Chondrocyte (in vitro differentiated cells): ENCODE results near the gene CD200R1. TPM values are rescaled to one million over a fixed set of nuclear protein-coding genes. Genes with fewer than 3 reads are reported as not detected.

Source experiments
- DNase-seq: peaks from one replicate; pipeline ENCODE4 v3.0.0; 2021; ENCODE audit warnings: mixed read lengths, low spot score
- H3K27ac Mint-ChIP-seq: one replicate; pipeline ENCODE4 v1.8.0; 2021; ENCODE audit warnings: mild to moderate bottlenecking, moderate library complexity, mixed read lengths; ENCODE audit not compliant: unreplicated experiment
- H3K27me3 Mint-ChIP-seq: 2 replicates; pipeline ENCODE4 v1.8.0; 2021; ENCODE audit warnings: low read depth, mixed read lengths
- H3K36me3 Mint-ChIP-seq: 2 replicates; pipeline ENCODE4 v1.8.0; 2021; ENCODE audit warnings: low read depth, mixed read lengths
- H3K4me1 Mint-ChIP-seq: 2 replicates; pipeline ENCODE4 v1.8.0; 2021; ENCODE audit warnings: low read depth, mild to moderate bottlenecking, mixed read lengths
- H3K4me3 Mint-ChIP-seq: one replicate; pipeline ENCODE4 v1.8.0; 2021; ENCODE audit warnings: mild to moderate bottlenecking, moderate library complexity, mixed read lengths; ENCODE audit not compliant: unreplicated experiment
- H3K9me3 Mint-ChIP-seq: 2 replicates; pipeline ENCODE4 v1.8.0; 2021; ENCODE audit warnings: low read depth, mixed read lengths
- CTCF ChIP-seq: fragments of 200-600 bp; sonication (generic); IDR thresholded peaks from 2 replicates; pipeline ENCODE4 v1.5.0; 2021; ENCODE audit warnings: antibody characterized with exemption, mild to moderate bottlenecking, moderate library complexity
- total RNA-seq: library from RNA; stranded (reverse); gene quantifications from 3 replicates; pipeline ENCODE4 v1.2.1, GENCODE V29; 2021

The CD200R1 gene
- total RNA-seq, 1 donor from 2014 or later = not detected

- no peaks in the 10 kb centered on the region for H3K9me3 Mint-ChIP-seq
- peaks cover 1% of the 10 kb centered on the region for H3K4me1 Mint-ChIP-seq
- H3K27me3 Mint-ChIP-seq = peaks cover 9% of the 10 kb centered on the region
- H3K36me3 Mint-ChIP-seq = no peaks in the 10 kb centered on the region
- H3K4me3 Mint-ChIP-seq = no peak overlapping the region
- H3K27ac Mint-ChIP-seq = no peak overlapping the region
- no peak for DNase-seq
- no peak for TF ChIP-seq CTCF
Measured at GRCh38 chr3:112974178-112974517, 755 bp downstream of the CD200R1 start.

GRCh38 chr3:112973325-112974177, 1.4 kb downstream of the CD200R1 start:
- Mint-ChIP-seq H3K36me3 (no peaks in the 10 kb centered on the region), H3K4me1 (no peaks in the 10 kb centered on the region), H3K4me3 (no peak overlapping the region), H3K27ac (no peak overlapping the region), H3K9me3 (no peaks in the 10 kb centered on the region), H3K27me3 (peaks cover 9% of the 10 kb centered on the region)
- DNase-seq = no peak
- no peak for TF ChIP-seq CTCF

GRCh38 chr3:112972158-112972557, 2.7 kb downstream of the CD200R1 start:
- TF ChIP-seq CTCF = peak; percentile 37
- no peaks in the 10 kb centered on the region for H3K9me3 Mint-ChIP-seq
- no peaks in the 10 kb centered on the region for H3K4me1 Mint-ChIP-seq
- H3K27ac Mint-ChIP-seq = no peak overlapping the region
- no peaks in the 10 kb centered on the region for H3K36me3 Mint-ChIP-seq
- no peak for DNase-seq
- H3K27me3 Mint-ChIP-seq = peaks cover 14% of the 10 kb centered on the region
- H3K4me3 Mint-ChIP-seq = no peak overlapping the region

- TF ChIP-seq CTCF = no peak
- H3K9me3 Mint-ChIP-seq = peaks cover 7% of the 10 kb centered on the region
- H3K27ac Mint-ChIP-seq = no peak overlapping the region
- peaks cover 35% of the 10 kb centered on the region for H3K27me3 Mint-ChIP-seq
- no peak overlapping the region for H3K4me3 Mint-ChIP-seq
- DNase-seq = no peak
- H3K4me1 Mint-ChIP-seq = no peaks in the 10 kb centered on the region
- H3K36me3 Mint-ChIP-seq = peaks cover 4% of the 10 kb centered on the region
Measured at GRCh38 chr3:112967828-112968227, 7.1 kb downstream of the CD200R1 start.

- peaks cover 35% of the 10 kb centered on the region for H3K27me3 Mint-ChIP-seq
- no peaks in the 10 kb centered on the region for H3K4me1 Mint-ChIP-seq
- peaks cover 4% of the 10 kb centered on the region for H3K36me3 Mint-ChIP-seq
- H3K9me3 Mint-ChIP-seq = peaks cover 7% of the 10 kb centered on the region
- TF ChIP-seq CTCF = no peak
- DNase-seq = no peak
- H3K27ac Mint-ChIP-seq = no peak overlapping the region
- no peak overlapping the region for H3K4me3 Mint-ChIP-seq
Measured at GRCh38 chr3:112967425-112967824, 7.5 kb downstream of the CD200R1 start.
